LHCN-M2 (cell line): ENCODE results near the gene ZFAND6. TPM values are rescaled to one million over a fixed set of nuclear protein-coding genes. Genes with fewer than 3 reads are reported as not detected.

ENCODE experiments used
- DNase-seq: peaks from one replicate; pipeline ENCODE4 v3.0.0-alpha.2; 2012; ENCODE audit warnings: low read depth
- total RNA-seq: library from RNA; depleted of rRNA; stranded (reverse); fragments of >200 nt; gene quantifications from 2 replicates; pipeline ENCODE4 v1.2.3, GENCODE V29; 2014

The ZFAND6 gene
- total RNA-seq, 1 experiment from 2014 or later: 117 TPM

GRCh38 chr15:80167936-80168335, 108.5 kb downstream of the ZFAND6 start:
- DNase-seq: no peak

GRCh38 chr15:80168421-80168820, 108.9 kb downstream of the ZFAND6 start:
- DNase-seq: no peak

DNA sequence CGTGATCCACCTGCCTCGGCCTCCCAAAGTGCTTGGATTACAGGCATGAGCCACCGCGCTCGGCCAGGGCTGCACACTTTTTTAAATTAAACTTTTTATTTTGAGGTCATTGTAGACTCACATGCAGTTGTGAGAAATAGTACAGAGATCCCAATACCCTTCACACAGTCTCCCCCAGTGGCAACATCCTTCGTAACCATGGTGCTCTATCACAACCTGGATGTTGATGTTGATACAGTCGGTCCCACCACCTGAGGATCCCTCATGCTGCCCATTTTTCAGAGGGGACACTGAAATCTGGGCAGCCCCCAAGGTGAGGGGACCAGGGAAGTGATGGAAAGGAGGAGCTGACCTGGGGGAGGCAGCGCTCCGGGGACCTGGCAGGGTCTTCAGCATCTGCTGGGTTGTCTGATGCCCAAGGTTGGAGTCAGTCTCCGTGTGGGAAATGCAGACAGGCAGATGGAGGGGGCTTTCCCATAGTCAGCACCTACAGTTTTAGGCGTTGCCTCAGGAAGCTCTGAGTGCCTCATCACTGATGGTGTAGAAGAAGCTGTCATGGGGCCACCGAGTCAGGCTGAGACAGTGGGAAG, 110.4 kb downstream of the ZFAND6 start:
- no peak for DNase-seq

DNA sequence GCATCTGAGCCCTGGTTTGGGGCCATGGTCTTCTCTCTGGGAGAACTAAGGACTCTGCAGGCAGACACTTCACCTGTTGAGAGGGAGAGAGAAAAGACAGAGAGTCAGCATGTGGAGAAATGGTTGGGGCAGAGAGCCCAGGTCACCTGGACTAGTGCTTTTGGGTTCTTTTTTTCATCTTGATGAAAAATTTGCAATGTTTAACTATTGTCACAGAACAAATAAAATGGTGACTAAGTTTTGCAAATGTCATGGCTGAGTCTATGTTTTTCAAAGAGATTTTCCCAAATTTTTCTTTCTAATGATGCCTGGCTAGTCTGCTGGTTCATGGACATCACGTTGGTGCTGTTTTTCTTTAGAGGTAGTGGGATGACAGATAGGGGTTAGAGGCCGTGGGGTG, 111.1 kb downstream of the ZFAND6 start:
- DNase-seq: no peak

DNA sequence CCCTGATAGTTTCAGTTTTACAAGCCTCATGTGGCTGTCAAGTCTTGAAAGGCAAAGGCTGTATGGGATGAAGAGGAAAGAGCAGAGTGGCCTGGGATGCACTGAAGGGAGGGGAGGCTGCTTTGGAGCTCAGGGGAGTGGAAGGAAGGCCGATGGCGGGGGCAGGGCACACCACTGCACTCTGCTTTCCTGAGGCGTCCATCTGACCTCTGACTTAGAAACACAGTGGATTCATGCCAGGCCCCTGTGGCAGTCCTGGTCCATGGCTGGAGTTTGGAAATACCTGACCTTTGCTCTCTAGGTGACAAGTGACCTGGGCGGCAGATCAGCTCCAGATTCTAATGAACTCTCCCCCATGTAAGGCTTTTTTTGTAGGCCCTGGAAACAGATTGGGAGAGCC, 112.3 kb downstream of the ZFAND6 start:
- DNase-seq: no peak

GRCh38 chr15:80172401-80172800, 112.9 kb downstream of the ZFAND6 start:
- no peak for DNase-seq

DNA sequence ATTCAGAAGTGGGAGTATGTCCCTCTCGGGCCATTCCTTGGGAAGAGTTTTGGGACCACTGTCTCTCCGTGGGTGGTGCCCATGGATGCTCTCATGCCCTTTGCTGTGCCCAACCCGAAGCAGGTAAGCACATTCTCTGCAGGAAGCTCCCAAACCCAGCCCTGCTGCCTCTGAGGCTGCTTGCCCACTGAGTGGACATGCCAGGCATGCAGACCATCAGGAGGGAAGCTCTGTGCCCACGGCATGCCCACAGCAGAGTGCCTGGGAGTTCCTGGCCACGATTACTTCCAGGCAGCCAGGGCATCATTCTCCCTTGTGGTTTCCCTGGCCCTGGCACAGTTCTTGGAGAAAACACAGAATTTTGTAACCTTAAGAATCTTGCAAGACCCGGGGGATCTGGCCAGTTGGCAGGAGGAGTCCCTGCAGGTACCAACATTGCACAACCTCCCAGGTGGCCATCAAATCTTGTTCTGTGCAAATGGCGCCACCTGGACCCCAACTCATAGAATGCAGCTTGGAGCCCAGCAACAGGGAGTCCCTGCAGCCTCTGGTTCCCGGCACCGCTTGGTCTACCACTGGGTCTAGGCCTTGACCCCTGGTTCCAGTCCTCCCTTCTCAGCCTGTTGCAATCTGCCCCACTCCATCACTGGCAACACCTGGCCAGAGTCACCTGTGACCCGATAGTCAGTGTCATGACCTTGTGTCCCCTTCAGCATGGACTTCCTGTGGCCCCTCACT, 113.7 kb downstream of the ZFAND6 start:
- peak; percentile 52 for DNase-seq

DNA sequence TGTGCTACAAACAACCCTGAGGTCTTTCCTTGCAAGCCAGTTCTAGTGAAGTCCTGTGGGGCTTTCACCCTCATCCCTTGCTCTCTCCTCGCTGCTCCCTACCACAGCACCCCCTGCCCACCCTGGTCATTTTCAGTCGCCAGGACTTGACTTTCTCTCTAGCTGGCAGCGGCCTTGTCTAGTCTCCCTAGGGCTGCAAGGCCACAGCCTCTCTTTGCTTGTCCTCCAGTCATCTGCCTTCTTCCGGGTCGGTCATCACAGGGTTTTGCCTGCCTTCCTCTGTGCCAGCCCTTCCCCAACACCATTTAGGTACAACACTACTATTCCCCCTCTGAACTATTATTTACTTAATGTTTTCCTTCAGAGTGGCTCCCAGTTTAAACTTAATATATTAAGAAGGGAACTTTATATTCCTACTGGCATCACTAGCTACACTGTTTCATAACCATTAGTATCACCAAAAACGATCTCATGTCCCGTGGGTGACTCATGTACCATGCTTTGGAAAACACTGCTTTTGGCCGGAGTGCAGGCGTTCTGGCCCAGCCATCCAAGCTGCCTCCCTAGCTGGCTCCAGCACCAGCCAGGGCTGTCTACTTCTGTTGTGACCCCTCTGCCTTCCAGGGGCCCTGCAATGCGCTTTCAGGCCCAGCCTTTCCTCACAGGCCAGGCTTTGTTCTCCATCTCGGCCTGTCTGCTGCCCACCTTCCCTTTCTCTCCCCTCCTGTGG, 114.7 kb downstream of the ZFAND6 start:
- DNase-seq: peak; percentile 76

GRCh38 chr15:80175436-80175835, 116.0 kb downstream of the ZFAND6 start:
- no peak for DNase-seq

DNA sequence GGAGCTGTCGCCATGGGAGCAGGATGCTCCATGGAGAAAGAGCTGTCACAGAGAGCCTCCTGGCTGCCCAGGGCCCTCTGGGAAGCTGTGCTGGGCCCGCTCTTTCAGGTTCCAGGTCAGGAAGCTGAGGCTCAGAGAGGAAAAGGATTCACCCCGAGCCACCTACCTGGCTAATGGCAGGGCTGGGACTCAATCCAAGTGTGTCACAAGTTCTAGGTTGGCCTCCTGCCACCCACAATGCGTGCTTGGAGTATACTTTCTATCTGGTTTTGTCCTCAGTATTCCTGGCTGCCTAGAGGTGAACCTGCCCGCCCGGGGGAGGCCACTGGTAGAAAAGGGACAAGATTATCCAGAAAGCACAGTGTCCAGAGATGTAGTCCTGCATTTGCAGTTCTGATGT, 117.0 kb downstream of the ZFAND6 start:
- no peak for DNase-seq

DNA sequence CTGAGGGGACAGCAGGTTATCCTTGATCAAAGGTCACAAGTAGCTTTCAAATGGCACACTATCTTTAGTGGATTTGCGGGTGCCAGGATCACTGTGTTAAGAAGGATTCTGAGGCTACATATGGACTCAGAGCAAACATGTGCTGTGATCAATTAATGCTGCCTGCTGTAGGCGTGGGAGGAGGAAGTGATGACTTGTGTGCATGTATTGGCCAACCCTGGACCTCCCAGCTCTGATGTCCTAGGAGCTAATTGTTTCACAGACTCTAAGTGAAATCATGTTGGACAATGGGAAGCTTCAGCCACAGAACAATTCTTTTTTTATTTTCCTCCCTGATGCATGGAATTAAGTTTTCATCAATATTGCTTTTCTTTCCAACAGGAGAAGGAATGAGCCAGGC, 117.7 kb downstream of the ZFAND6 start:
- DNase-seq: no peak

GRCh38 chr15:80179025-80179759, 119.7 kb downstream of the ZFAND6 start:
- peak; percentile 95 for DNase-seq

- no peak for DNase-seq
These were observed 120.5 kb downstream of the ZFAND6 start for GRCh38 chr15:80179935-80180334.

DNA sequence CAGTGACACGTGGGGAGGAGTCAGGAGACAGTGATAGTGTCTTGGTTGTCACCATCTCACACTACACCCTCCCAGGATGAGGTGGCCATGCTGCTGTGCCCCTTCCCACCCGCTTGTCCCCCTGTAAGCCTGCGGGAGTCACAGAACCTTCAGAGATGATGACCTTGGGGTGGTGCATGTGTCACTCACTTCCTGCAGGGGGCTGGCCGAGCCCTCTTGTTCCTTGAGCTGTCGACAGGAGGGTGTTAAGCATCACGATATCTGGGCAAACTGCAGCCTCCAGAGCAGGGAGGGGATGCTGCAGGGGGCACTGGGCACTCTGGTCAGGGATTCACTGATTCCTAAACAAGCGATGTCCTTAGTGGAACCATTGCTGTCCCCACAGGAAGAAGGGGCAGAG, 121.0 kb downstream of the ZFAND6 start:
- no peak for DNase-seq

DNA sequence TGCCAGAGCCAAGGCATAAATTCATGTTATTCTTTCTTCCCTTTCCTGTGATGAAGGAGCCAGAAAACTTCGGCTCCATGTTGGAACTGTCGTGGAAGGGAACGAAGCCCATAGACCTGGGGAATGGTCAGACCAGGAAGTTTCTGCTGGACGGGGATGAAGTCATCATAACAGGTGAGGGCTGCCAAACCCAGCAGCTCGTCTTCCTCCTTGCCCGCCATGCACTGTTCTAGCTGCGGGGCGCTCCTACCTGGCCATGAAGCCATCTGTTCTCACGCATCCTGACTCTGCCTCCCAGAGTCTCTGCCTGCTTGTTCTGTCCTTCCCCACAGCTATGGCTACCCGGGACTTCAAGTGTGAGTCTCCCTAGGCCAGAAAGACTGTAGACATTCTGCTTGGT, 121.5 kb downstream of the ZFAND6 start:
- DNase-seq: no peak

- DNase-seq: peak; percentile 95
These were observed 123.3 kb downstream of the ZFAND6 start for GRCh38 chr15:80182611-80183261.

- DNase-seq: no peak
These were observed 123.8 kb downstream of the ZFAND6 start for GRCh38 chr15:80183306-80183705.

GRCh38 chr15:80183886-80184285, 124.4 kb downstream of the ZFAND6 start:
- DNase-seq: peak; percentile 89

DNA sequence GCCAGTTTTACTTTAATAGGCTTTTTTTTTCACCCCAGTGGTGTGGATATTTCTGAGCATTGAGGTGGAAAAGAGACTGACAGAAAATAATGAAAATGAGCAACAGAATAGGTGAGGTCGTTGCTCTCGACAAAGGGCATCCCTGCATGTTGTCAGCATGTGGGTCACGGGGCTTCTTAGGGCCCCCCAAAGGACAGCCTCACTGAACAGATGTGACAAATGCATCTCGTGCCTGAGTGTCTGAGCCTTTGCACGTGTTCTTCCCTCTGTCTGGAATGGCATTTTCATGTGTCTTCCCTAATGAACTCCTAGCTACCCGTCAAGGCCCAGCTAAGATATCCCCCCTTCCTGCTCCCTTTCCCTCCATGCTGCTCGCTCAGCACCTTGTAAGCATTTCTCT, 125.1 kb downstream of the ZFAND6 start:
- DNase-seq: no peak

GRCh38 chr15:80185152-80185551, 125.7 kb downstream of the ZFAND6 start:
- no peak for DNase-seq

GRCh38 chr15:80186066-80186465, 126.6 kb downstream of the ZFAND6 start:
- no peak for DNase-seq

- DNase-seq: no peak
These were observed 127.1 kb downstream of the ZFAND6 start for GRCh38 chr15:80186597-80186996.
